Mesothelial cell of epicardium (in vitro differentiated cells): ENCODE results near the gene TNXB. TPM values are rescaled to one million over a fixed set of nuclear protein-coding genes. Genes with fewer than 3 reads are reported as not detected.
A peak's percentile ranks its signal among the peaks of the same experiment; 100 is the strongest.
"Not testable (repeated sequence)": the region's sequence is repeated elsewhere in the genome, so short reads cannot be mapped to it uniquely, and the experiment has no call there.

ENCODE experiments used
- DNase-seq, 2 experiments: peaks; one replicate each; pipeline ENCODE4 v3.0.0; 2021; ENCODE audit warnings: low spot score in 2 of 2; ENCODE audit not compliant: unreplicated experiment in 2 of 2
- H3K27ac Mint-ChIP-seq: 2 replicates; pipeline ENCODE4 v1.8.0; 2021; ENCODE audit warnings: mixed read lengths
- H3K27me3 Mint-ChIP-seq: 2 replicates; pipeline ENCODE4 v1.8.0; 2021; ENCODE audit warnings: low read depth, mixed read lengths
- H3K36me3 Mint-ChIP-seq: 2 replicates; pipeline ENCODE4 v1.8.0; 2021; ENCODE audit warnings: mixed read lengths
- H3K4me1 Mint-ChIP-seq: 2 replicates; pipeline ENCODE4 v1.8.0; 2021; ENCODE audit warnings: mixed read lengths
- H3K4me3 Mint-ChIP-seq: 2 replicates; pipeline ENCODE4 v1.8.0; 2021; ENCODE audit warnings: mild to moderate bottlenecking, moderate library complexity, mixed read lengths
- H3K9me3 Mint-ChIP-seq: 2 replicates; pipeline ENCODE4 v1.8.0; 2021; ENCODE audit warnings: mixed read lengths
- total RNA-seq: library from RNA; stranded (reverse); gene quantifications from 3 replicates; pipeline ENCODE4 v1.2.1, GENCODE V29; 2021
- TF ChIP-seq, protein P1 (sequence below): fragments of 200-600 bp; sonication (generic); IDR thresholded peaks from one replicate; pipeline ENCODE4 v1.5.0; 2021; ENCODE audit warnings: antibody characterized with exemption; ENCODE audit not compliant: unreplicated experiment

Gene TNXB
- total RNA-seq, 1 donor from 2014 or later, result 13.9 TPM

DNA sequence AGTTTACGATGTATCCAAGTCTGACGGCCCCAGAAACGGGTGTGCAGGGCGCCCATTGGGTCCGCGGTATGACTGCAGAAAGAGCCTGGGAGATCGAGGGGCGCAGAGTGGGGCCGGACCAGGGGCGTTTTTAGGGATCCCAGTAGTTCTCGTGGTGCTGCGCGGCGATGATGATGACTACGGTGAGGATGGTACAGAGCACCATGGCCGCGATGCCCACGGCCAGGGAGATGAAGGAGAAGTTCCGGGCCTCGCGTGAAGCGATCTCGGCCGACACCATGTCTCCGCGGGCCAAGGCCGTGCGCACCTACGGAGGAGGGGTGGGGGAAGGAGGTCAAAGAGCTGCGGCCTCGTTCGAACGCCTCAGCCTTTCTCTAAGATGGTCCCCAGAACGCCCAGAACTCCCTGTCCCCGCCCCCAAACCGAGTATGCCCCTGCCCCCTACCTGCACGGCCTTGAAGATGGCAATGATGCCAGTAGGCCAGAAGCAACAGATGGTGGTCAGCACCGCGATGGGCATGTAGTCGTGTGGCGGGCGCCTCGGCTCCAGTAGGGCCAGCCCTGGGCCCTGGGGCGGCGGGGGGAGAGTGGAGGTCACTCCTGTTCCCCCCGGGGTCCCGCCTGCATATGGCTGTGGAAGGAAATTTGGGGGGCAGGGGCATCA, 40.1 kb upstream of the TNXB start:
- peaks cover 5% of the 10 kb centered on the region for H3K27me3 Mint-ChIP-seq
- no peaks in the 10 kb centered on the region for H3K9me3 Mint-ChIP-seq
- TF ChIP-seq, protein P1, sequence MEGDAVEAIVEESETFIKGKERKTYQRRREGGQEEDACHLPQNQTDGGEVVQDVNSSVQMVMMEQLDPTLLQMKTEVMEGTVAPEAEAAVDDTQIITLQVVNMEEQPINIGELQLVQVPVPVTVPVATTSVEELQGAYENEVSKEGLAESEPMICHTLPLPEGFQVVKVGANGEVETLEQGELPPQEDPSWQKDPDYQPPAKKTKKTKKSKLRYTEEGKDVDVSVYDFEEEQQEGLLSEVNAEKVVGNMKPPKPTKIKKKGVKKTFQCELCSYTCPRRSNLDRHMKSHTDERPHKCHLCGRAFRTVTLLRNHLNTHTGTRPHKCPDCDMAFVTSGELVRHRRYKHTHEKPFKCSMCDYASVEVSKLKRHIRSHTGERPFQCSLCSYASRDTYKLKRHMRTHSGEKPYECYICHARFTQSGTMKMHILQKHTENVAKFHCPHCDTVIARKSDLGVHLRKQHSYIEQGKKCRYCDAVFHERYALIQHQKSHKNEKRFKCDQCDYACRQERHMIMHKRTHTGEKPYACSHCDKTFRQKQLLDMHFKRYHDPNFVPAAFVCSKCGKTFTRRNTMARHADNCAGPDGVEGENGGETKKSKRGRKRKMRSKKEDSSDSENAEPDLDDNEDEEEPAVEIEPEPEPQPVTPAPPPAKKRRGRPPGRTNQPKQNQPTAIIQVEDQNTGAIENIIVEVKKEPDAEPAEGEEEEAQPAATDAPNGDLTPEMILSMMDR, result no peak
- no peak overlapping the region for H3K4me3 Mint-ChIP-seq
- no peak for DNase-seq
- peaks cover 3% of the 10 kb centered on the region for H3K36me3 Mint-ChIP-seq
- H3K4me1 Mint-ChIP-seq, result peaks cover 46% of the 10 kb centered on the region
- H3K27ac Mint-ChIP-seq, result no peak overlapping the region

DNA sequence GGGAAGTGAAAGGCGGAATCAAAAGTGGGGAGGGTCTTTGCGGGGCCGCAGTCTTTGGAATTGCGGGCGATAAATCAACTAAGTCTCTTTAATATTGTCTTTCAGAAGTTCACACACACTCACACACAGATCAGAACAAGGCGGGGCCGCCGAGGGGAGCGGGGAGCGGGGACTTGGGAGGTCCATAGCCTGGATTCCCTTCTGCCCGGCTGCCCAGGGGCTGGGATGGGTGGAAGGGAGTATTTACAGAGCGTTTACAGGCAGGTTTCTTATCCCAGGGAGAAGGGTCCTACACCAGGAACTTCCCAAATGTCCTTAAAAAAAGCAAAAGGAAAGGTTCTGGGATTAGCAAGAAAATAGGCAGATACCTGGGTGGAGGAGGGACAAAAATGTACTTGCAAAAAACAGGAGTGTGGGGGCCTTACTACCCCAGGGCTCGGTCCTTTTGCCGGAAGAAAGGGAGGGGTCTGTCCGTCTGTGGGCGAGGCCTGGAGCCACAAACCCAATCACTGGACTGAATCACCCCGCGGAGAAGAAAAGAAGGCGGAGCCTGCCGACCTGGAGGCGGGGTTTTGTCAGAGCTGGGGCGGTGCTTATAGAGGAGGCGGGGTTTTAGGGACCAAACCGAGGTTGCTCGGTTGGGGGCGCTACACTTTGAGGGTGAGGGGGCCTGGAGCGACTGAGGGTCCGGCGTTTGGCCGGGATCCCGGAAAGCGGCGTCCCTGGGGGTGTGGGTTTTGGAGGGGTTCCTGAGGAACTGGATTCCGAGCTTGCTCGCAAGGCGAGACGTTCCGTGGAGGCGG, 39.4 kb upstream of the TNXB start:
- peaks cover 5% of the 10 kb centered on the region for H3K27me3 Mint-ChIP-seq
- peaks cover 3% of the 10 kb centered on the region for H3K36me3 Mint-ChIP-seq
- no peak overlapping the region for H3K27ac Mint-ChIP-seq
- TF ChIP-seq, protein P1, result no peak
- DNase-seq, result no peak
- H3K4me1 Mint-ChIP-seq, result peaks cover 46% of the 10 kb centered on the region
- H3K4me3 Mint-ChIP-seq, result no peak overlapping the region
- no peaks in the 10 kb centered on the region for H3K9me3 Mint-ChIP-seq

DNA sequence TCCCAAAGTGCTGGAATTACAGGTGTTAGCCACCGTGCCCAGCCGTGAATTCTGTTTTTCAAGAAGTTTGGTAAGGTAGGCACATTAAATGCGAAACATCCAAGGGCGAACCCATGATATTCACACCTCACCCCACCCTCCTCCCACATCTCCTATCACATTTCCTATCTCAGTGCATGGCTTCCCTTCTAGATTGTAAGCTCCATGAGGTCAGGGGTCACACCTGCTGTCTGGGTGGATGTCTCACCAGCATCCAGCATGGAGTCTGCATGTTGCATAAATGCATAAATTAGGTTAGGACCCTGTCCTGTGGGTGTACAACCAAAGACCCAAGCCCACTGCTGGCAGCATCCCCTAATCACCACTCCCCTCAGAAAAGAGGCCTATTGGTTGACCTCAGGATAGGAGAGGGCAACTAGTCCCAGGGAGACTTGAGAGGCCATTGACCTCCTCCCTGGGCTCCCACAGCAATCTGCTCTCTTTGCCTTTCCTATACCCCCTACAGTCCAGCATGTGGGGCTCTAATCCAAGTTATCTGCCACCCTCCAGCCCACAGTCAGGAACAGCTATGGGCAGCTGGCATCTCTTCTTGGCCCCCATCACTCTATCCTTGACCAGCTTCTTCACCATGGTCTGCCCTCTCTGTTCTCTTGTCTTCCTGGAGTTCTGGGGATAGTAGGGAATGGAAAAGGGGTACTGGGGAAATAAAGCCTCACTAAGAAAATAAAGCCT, 38.4 kb upstream of the TNXB start:
- TF ChIP-seq, protein P1, result no peak
- no peak for DNase-seq
- peaks cover 37% of the 10 kb centered on the region for H3K4me1 Mint-ChIP-seq
- peaks cover 5% of the 10 kb centered on the region for H3K27me3 Mint-ChIP-seq
- H3K4me3 Mint-ChIP-seq, result no peak overlapping the region
- no peak overlapping the region for H3K27ac Mint-ChIP-seq
- peaks cover 3% of the 10 kb centered on the region for H3K36me3 Mint-ChIP-seq
- H3K9me3 Mint-ChIP-seq, result no peaks in the 10 kb centered on the region

DNA sequence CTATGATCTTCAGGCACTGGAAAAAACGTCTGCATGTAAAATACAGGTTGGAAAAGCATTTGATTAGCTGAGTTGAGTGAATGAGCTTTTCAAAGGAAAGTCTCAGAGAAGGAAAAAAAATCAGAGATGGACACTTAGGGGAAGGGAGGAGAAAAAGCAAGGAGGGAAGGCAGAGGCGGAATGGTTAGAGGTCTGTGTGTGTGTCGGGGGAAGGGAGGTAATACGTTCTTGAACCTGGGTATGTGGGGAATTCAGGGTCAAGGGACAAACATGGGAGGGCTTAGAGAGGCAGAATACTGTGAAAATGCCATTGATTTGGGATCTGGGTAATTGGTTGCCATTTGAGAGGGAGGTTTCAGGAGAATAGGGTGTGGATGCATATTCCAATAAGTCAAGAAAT, 37.5 kb upstream of the TNXB start:
- Mint-ChIP-seq H3K27me3 (peaks cover 5% of the 10 kb centered on the region), H3K4me1 (peaks cover 30% of the 10 kb centered on the region), H3K4me3 (no peak overlapping the region), H3K27ac (peak overlapping the region; percentile 62), H3K9me3 (no peaks in the 10 kb centered on the region), H3K36me3 (peaks cover 3% of the 10 kb centered on the region)
- no peak for DNase-seq
- TF ChIP-seq, protein P1, result no peak

DNA sequence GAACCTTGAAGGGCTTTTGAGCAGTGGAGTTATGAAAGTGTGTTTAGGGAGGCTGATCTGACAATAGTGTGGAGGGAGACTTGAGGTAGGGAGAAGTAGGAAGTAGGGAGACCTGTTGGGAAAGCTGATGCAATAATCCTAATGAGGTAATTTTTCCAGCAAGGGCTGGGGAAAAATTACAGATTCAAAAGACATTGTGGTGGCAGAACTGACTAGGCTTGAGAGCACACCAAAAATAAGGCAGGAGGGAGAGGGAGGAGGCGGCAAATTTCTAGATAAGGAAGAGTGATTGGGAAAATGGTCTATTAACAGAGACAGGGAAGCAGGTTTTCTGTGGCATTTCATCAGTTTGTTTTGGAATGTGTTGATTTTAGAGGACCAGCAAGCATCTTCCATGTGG, 37.1 kb upstream of the TNXB start:
- H3K9me3 Mint-ChIP-seq, result no peaks in the 10 kb centered on the region
- H3K27ac Mint-ChIP-seq, result peak overlapping the region; percentile 62
- peaks cover 3% of the 10 kb centered on the region for H3K36me3 Mint-ChIP-seq
- TF ChIP-seq, protein P1, result no peak
- DNase-seq, result no peak
- H3K4me1 Mint-ChIP-seq, result peaks cover 27% of the 10 kb centered on the region
- H3K4me3 Mint-ChIP-seq, result no peak overlapping the region
- H3K27me3 Mint-ChIP-seq, result peaks cover 5% of the 10 kb centered on the region

DNA sequence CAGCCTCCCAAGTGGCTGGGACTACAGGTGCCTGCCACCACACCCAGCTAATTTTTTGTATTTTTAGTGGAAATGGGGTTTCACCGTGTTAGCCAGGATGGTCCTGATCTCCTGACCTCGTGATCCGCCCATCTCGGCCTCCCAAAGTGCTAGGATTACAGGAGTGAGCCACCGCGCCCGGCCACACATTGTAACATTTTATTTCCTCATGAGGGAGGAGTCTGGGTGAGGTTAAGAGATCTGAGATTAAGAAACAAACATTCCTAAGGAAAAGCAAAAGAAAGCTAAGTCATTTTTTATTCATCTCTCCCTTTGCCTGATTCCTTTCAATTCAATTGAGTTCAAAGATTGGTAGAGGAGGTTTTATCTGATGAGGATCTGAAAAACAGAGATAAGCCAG, 35.1 kb upstream of the TNXB start:
- not testable (repeated sequence) for H3K36me3 Mint-ChIP-seq, H3K27me3 Mint-ChIP-seq, H3K9me3 Mint-ChIP-seq, H3K4me3 Mint-ChIP-seq, DNase-seq
- Mint-ChIP-seq H3K4me1 (peaks cover 19% of the 10 kb centered on the region), H3K27ac (peak overlapping the region; percentile 8)
